Glutamatergic neuron (in vitro differentiated cells): ENCODE results near the gene NECTIN4. TPM values are rescaled to one million over a fixed set of nuclear protein-coding genes. Genes with fewer than 3 reads are reported as not detected.
A peak's percentile ranks its signal among the peaks of the same experiment; 100 is the strongest.
"Not testable (repeated sequence)": the region's sequence is repeated elsewhere in the genome, so short reads cannot be mapped to it uniquely, and the experiment has no call there.

Experiments used
- DNase-seq: peaks from one replicate; pipeline ENCODE4 v3.0.0; 2022
- H3K27ac Mint-ChIP-seq: one replicate; pipeline ENCODE4 v1.8.0; 2020; ENCODE audit warnings: mild to moderate bottlenecking, mixed read lengths, inconsistent platforms; ENCODE audit not compliant: unreplicated experiment
- H3K27me3 Mint-ChIP-seq: one replicate; pipeline ENCODE4 v1.8.0; 2020; ENCODE audit warnings: mild to moderate bottlenecking, moderate library complexity, mixed read lengths, inconsistent platforms; ENCODE audit not compliant: unreplicated experiment
- H3K36me3 Mint-ChIP-seq: one replicate; pipeline ENCODE4 v1.8.0; 2020; ENCODE audit warnings: mild to moderate bottlenecking, mixed read lengths, inconsistent platforms; ENCODE audit not compliant: unreplicated experiment
- H3K4me1 Mint-ChIP-seq: one replicate; pipeline ENCODE4 v1.8.0; 2020; ENCODE audit warnings: mild to moderate bottlenecking, low read depth, mixed read lengths, inconsistent platforms; ENCODE audit not compliant: unreplicated experiment
- H3K4me3 Mint-ChIP-seq: one replicate; pipeline ENCODE4 v1.8.0; 2020; ENCODE audit warnings: mild to moderate bottlenecking, mixed read lengths, inconsistent platforms; ENCODE audit not compliant: unreplicated experiment
- H3K9me3 Mint-ChIP-seq: one replicate; pipeline ENCODE4 v1.8.0; 2020; ENCODE audit warnings: mild to moderate bottlenecking, moderate library complexity, mixed read lengths, inconsistent platforms; ENCODE audit not compliant: unreplicated experiment
- total RNA-seq: library from RNA; stranded (reverse); fragmentation: NEBNext Ultra II Directional; extraction: Animal tissue kit (Norgen Biotek cat#: 25700); gene quantifications from one replicate; pipeline ENCODE4 v1.2.1, GENCODE V29; 2021; ENCODE audit not compliant: unreplicated experiment
- TF ChIP-seq, protein P1 (sequence below): fragments of 200-600 bp; sonication (generic); IDR thresholded peaks from one replicate; pipeline ENCODE4 v1.5.0; 2021; ENCODE audit not compliant: partially characterized antibody, unreplicated experiment

NECTIN4 gene
- total RNA-seq, 1 donor from 2014 or later: 0.39 TPM

DNA sequence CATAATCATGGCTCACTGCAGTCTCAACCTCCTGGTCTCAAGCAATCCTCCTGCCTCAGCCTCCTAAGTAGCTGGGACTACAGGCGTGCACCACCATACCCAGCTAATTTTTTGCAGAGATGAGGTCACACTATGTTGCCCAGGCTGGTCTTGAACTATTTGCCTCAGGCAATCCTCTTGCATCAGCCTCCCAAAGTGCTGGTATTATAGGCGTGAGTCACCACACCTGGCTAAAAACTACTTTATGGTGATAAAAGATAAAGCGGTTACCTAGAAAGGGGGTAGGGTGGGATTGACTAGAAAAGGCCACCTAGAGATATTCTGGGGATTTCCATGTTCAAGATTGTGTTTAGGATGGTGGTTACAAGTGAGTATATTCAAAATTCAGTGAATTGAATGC lies 55.6 kb downstream of the NECTIN4 start:
- peaks cover 2% of the 10 kb centered on the region for H3K4me1 Mint-ChIP-seq
- DNase-seq: no peak
- H3K27ac Mint-ChIP-seq: no peak overlapping the region
- H3K27me3 Mint-ChIP-seq: no peaks in the 10 kb centered on the region
- TF ChIP-seq, protein P1, sequence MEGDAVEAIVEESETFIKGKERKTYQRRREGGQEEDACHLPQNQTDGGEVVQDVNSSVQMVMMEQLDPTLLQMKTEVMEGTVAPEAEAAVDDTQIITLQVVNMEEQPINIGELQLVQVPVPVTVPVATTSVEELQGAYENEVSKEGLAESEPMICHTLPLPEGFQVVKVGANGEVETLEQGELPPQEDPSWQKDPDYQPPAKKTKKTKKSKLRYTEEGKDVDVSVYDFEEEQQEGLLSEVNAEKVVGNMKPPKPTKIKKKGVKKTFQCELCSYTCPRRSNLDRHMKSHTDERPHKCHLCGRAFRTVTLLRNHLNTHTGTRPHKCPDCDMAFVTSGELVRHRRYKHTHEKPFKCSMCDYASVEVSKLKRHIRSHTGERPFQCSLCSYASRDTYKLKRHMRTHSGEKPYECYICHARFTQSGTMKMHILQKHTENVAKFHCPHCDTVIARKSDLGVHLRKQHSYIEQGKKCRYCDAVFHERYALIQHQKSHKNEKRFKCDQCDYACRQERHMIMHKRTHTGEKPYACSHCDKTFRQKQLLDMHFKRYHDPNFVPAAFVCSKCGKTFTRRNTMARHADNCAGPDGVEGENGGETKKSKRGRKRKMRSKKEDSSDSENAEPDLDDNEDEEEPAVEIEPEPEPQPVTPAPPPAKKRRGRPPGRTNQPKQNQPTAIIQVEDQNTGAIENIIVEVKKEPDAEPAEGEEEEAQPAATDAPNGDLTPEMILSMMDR: no peak
- peaks cover 2% of the 10 kb centered on the region for H3K9me3 Mint-ChIP-seq
- no peaks in the 10 kb centered on the region for H3K36me3 Mint-ChIP-seq
- no peak overlapping the region for H3K4me3 Mint-ChIP-seq

DNA sequence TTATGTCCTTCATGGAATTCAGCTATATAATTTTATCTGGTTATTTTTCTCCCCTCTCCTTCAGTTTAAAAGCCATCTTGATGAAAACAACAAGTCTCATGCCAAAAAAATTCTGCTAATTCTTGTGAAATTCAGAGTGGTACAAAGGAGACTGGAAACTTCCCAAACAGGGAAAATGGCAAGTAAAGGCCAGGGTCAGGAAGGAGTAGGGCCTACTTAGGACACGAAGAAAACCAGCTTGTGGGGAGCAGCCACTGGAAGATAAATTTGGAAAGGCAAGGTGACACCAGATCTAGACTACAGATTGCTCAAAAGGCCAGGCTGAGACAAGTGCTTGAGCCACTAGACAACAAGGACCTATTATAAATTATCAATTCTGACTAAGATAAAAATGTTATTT lies 56.9 kb downstream of the NECTIN4 start:
- no peak for DNase-seq
- Mint-ChIP-seq H3K36me3 (peaks cover under 1% of the 10 kb centered on the region), H3K27me3 (no peaks in the 10 kb centered on the region), H3K4me1 (no peaks in the 10 kb centered on the region), H3K9me3 (no peaks in the 10 kb centered on the region), H3K4me3 (no peak overlapping the region), H3K27ac (no peak overlapping the region)
- TF ChIP-seq, protein P1: no peak

DNA sequence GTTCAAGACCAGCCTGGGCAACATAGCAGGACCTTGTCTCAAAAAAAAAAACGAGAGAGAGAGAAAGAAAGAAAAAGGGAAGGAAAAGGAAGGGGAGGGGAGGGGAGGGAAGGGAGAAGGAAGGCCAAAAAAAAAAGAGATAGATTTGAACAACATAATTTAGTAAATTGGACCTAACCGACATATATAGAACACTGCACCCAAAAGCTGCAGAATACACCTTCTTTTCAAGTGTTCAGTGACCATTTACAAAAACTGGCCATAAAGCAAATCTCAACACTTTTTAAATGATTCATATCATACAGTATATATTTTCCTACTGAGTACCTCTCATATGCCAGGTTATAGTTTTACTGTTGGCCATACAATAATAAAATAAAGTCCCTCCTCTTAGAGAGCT lies 57.5 kb downstream of the NECTIN4 start:
- no peak for DNase-seq
- H3K36me3 Mint-ChIP-seq: peaks cover 5% of the 10 kb centered on the region
- no peak overlapping the region for H3K27ac Mint-ChIP-seq
- H3K27me3 Mint-ChIP-seq: no peaks in the 10 kb centered on the region
- no peak overlapping the region for H3K4me3 Mint-ChIP-seq
- TF ChIP-seq, protein P1: no peak
- H3K9me3 Mint-ChIP-seq: no peaks in the 10 kb centered on the region
- no peaks in the 10 kb centered on the region for H3K4me1 Mint-ChIP-seq

DNA sequence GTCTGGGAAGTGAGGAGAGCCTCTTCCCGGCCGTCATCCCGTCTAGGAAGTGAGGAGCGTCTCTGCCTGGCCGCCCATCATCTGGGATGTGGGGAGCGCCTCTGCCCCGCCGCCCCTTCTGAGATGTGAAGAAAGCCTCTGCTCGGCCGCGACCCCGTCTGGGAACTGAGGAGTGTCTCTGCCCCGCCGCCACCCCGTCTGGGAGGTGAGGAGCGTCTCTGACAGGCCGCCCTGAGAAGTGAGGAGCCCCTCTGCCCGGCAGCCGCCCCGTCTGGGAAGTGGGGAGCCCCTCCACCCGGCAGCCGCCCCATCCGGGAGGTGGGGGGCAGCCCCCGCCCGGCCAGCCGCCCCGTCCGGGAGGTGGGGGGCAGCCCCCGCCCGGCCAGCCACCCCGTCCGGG lies 59.9 kb downstream of the NECTIN4 start:
- H3K27ac Mint-ChIP-seq, H3K27me3 Mint-ChIP-seq, H3K9me3 Mint-ChIP-seq, DNase-seq, H3K36me3 Mint-ChIP-seq, H3K4me1 Mint-ChIP-seq, H3K4me3 Mint-ChIP-seq: not testable (repeated sequence)

DNA sequence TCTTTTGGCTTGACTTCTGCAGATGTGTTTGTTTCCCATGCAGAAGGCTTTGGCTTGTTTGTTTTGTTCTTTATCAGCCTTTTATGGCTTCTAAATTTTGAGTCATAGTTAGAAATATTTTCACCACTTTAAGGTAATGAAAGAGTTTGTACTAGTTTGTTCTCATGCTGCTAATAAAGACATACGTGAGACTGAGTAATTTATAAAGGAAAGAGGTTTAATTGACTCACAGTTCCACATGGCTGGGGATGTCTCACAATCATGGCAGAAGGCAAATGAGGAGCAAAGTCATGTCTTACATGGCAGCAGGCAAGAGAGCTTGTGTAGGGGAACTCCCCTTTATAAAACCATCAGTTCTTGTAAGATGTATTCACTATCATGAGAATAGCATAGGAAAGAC lies 62.4 kb downstream of the NECTIN4 start:
- H3K4me1 Mint-ChIP-seq, H3K27ac Mint-ChIP-seq, DNase-seq, H3K4me3 Mint-ChIP-seq, H3K9me3 Mint-ChIP-seq, H3K36me3 Mint-ChIP-seq, H3K27me3 Mint-ChIP-seq: not testable (repeated sequence)

DNA sequence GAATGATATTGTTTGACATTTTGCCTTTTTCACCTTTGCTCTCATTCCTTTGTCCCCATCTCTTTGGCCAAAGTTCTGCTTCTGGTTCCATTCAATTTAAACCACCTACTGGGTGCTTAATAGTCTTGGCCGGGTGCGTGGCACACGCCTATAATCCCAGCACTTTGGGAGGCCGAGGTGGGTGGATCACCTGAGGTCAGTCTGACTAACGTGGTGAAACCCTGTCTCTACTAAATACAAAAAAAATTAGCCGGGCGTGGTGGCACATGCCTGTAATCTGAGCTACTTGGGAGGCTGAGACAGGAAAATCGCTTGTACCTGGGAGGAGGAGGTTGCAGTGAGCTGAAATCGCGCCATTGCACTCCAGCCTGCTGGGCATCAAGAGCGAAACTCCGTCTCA lies 66.9 kb downstream of the NECTIN4 start:
- H3K9me3 Mint-ChIP-seq, DNase-seq, H3K4me1 Mint-ChIP-seq, H3K27me3 Mint-ChIP-seq, H3K27ac Mint-ChIP-seq, H3K36me3 Mint-ChIP-seq: not testable (repeated sequence)
- H3K4me3 Mint-ChIP-seq: peak overlapping the region; percentile 51

DNA sequence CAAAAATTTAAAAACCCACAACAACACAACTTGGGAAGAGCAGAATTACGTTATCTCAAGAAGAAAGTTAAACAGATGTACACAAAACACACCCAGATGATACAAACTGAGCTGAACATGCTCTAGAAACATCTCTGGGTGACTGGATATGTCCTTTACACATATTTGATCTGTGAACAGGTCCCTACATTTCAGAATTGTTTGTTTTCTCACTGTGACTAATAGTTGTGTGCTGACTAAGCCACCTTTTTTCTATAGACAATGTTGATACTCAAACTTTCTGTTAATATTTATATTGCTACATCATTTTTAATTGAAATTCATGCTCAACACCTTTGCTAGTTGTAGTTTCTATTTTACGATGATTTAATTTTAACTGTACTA lies 67.4 kb downstream of the NECTIN4 start:
- DNase-seq: no peak
- Mint-ChIP-seq H3K27me3 (no peaks in the 10 kb centered on the region), H3K4me1 (peaks cover 3% of the 10 kb centered on the region), H3K9me3 (peaks cover 1% of the 10 kb centered on the region), H3K36me3 (peaks cover 2% of the 10 kb centered on the region), H3K4me3 (peak overlapping the region; percentile 89), H3K27ac (no peak overlapping the region)
- TF ChIP-seq, protein P1: no peak
